HG03558 (cell line): ENCODE data around the gene IMPDH1.

Experiments
- ATAC-seq: cut with Tn5 transposase; IDR thresholded peaks from one replicate; pipeline ENCODE4 v1.9.1; 2021; ENCODE audit warnings: moderate number of reproducible peaks; ENCODE audit not compliant: unreplicated experiment; ENCODE audit errors: extremely low read depth

Gene IMPDH1

GRCh38 chr7:128343554-128344430 is 66.0 kb downstream of the IMPDH1 start, which contains the start of gene RBM28:
TSS of gene RBM28 (minus strand) at chr7:128343908. CDS start at chr7:128343793, 115 bp downstream.
- ATAC-seq, result peak; percentile 86
